ENCODE results near the gene ACYP1.

Gene ACYP1

DNA sequence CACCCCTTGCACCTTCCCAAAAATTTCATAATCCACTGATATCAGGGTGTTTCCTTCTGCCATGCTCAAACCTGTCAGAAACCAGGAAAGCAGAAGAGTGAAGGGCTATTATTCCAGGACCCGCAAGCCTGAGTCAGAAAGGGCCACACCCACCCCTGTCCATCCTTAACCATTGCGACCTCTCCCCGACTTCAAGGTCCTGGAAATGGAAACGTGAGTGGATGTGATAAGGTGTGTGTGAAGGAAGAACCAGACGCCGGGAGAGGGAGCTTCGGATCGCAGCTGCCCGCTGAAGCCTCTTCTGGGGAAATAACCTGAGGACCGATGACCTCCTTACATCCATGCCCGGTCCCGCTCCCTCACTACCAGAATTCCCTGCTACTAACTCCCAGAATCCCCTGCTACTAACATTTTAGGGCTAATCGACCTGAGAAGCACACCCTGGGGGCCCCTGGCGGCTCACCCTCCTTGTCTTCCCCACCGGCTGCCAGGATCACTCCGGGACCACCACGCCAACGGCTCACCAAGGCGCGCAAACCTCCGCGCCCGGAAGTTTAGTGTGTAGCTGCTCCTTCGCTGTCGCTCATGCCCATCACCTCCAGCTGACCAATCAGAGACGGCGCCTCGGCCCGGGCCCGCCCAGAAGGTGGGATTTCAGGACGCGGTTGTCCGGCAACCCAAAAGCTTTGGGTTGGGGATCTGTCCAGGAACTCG lies at the start of gene ACYP1:
Gene ACYP1 (minus strand): TSS at position 534 of the 714 bp plus-strand sequence. CDS start 471 bp downstream, at position 63.
- DNase-seq (ENCODE audit: low read depth in 3 of 3), result peak; percentile 79 to 83 (median 81)

DNA sequence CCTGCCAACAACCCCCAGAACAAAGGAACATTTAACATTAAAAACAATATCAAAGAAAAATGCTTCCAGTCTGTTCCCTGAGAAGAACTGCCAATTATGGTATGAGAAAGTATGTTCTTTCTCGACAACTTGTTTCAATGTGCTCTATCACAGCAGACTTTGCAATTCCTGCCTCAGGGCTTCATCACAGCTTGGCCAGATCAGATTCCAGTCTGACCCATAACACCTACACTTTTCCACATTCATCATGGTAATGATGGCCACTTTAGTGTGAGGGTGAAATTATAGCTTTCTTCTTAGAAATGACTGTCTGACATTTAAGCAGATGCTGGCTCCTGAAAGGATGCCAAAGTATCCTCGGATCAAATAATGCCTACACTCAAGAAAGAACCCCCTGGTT lies 46.1 kb upstream of the ACYP1 start:
- DNase-seq (ENCODE audit: low read depth in 3 of 3), result no peak

DNA sequence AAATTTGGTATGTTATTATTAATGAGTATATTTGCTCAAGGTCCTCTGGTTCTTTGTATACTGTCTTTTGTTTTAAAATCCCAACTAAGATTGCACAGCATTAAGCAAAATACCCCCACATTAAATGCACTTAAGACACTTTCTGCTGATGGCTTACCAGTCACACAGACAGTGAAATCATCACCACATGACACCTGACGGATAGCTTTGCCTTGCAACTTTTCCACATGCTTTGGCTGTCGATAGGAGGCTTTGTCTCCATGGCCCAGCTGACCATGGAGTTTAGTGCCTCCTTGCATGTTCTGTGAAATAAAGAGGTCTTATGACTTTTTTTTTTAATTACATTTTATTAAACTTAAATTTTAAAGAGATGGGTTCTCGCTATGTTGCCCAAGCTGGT lies 43.4 kb upstream of the ACYP1 start:
- no peak for DNase-seq (ENCODE audit: low read depth in 3 of 3)

DNA sequence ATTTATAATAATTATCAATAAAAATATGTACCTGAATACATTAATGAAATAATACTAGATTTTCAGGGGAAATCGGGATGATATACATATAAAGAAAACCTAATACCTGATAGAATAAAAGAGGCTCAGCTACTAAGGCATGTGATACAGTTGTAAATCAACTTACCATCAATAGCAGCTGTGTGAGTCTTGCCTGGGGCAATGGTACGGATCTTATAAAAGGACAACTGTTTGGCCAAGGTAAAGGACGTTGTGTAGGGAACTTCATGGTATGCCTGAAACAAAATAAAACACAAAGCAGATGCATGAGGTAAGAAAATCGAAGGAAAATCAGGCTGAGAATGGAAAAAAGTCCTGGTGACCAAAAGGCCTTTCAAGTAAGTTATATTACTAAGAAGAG lies 37.7 kb upstream of the ACYP1 start:
- DNase-seq (ENCODE audit: low read depth in 3 of 3), result no peak

DNA sequence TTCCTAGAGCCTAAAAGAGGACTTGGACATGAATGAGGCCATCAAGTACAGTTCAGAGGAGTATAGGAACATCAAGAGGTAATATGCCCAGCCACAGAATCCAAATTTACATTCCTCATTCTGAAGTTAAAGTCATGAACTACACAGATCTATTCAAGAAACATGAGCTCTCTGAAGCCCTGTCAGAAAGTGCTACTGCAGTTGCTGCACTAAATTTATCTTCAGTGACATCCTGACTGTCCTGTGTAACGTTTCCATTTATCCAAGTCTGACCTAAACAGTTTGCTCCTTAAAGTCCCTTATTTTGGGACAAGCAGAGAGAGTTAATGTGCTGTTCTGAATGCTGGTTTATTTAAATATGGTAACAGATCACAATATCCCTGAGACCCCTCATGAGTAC lies 34.9 kb upstream of the ACYP1 start:
- no peak for DNase-seq (ENCODE audit: low read depth in 3 of 3)

DNA sequence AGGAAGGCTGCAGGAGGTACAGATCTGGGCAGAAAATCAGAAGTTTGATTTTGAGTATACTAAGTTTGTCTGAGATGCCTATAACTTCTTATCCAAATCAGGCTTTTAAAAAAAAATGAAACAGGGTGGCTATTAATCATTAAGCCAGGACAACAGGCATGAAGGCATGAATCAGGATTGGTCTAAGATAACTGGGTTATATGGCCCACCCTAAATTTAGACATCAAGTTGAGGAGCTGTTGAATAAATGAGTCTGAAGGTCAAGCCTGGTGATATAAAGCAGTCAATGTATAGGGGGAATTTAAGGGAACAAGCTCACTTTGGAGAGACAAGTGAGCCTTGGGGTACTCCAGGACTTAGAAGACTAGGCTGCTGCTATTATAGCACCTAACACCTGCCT lies 34.4 kb upstream of the ACYP1 start:
- no peak for DNase-seq (ENCODE audit: low read depth in 3 of 3)

DNA sequence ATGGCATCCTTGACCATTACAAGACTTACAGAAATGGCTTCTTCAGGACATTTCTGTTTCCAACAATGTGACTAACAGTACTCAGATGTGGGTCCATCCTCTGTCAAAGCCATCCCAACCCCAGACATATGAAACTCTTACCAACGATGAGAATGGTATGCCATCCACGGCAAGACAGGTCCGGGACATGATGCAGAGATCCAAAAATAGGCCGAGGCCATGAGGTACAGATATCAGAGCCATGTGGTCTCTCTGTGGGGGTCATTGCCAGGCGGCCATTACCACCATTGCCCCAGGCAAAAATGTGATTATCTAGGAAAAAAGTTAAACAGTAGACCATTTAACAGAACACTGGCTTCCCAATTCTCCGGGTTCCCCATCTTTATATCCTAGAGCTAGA lies 33.1 kb upstream of the ACYP1 start:
- no peak for DNase-seq (ENCODE audit: low read depth in 3 of 3)

DNA sequence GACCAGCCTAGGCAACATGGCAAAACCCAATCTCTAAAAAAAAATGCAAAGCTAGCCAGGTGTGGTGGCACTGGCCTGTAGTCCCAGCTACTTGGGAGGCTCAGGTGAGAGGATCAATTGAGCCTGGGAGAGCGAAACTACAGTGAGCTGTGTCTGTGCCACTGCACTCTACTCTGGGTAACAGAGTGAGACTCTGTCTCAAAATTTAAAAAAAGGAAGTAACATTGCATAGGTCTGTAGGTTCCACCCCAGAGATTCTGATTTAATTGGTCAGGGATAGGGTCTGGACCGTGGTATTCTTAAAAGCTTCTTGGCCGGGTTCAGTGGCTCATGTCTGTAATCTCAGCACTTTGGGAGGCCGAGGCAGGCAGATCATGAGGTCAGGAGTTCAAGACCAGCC lies 31.9 kb upstream of the ACYP1 start:
- no peak for DNase-seq (ENCODE audit: low read depth in 3 of 3)

DNA sequence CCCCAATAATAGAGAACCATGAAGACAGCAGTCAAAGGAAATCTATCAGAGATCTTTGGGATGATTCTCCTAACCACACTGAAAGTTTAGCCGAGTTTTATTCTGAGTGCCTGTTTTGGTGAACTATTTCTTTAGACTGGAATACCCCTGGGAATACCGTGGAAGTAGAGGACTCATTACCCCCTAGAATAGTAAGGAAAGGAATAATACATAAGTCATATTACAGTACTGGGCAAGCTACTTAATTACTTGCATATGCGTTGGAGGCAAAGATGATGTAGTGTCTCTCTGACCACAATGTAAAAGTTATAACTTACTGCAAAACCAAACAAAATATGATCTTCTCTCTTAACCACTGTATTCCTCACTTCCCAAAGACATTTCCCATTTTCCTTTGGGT lies 31.1 kb upstream of the ACYP1 start:
- no peak for DNase-seq (ENCODE audit: low read depth in 3 of 3)

DNA sequence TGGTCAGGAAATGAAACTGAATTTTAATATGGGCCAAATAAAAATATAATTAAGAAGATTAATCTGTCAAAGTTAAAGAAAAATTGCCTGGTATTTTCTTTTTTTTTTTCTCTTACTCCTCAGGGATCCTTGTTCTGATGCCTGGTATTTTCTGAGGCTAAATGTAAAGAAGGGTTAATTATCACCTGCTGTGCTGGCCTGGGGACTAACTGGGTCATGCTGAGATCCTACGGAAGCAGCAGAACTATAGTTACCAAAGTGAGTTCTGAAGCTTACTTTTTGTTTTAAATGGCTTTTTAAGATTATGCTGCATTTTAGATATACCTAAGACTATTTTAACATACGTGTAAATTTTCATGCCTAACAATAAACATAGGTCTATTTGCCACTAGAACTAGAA lies 28.9 kb upstream of the ACYP1 start:
- DNase-seq (ENCODE audit: low read depth in 3 of 3), result no peak

DNA sequence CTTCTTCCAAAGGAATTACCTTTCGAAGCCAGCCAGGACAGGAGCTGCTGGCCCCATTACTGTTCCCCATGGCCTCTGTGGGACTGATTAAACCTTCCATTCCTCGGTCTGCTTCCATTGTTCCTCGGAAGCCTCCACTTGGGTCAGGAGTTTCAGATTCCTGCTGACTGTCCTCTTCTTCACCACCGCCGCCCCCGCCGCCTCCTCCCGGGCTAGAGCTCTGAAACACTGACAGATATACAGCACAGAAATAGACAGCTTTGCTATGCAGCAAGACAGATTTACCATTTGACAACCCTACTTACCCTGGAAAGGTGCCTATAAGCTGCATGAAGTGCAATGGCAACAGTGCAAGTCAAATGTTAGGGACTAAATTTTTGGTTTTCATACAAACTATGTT lies 27.4 kb upstream of the ACYP1 start:
- DNase-seq (ENCODE audit: low read depth in 3 of 3), result no peak

DNA sequence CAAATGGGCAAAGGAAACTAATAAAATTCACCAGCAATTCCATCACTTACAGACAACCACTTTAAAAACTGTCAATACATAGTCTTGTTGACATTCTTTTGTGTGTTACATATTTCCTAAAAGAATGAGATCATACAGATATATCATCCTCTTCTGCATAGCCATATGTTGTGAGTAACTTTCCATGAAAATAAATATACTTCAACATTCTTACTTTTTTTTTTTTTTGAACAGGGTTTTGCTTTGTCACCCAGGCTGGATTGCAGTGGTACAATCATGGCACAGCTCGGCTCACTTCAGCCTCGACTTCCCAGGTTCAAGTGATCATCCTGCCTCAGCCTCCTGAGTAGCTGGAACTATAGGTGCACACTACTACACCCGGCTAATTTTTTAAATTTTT lies 26.5 kb upstream of the ACYP1 start:
- no peak for DNase-seq (ENCODE audit: low read depth in 3 of 3)

DNA sequence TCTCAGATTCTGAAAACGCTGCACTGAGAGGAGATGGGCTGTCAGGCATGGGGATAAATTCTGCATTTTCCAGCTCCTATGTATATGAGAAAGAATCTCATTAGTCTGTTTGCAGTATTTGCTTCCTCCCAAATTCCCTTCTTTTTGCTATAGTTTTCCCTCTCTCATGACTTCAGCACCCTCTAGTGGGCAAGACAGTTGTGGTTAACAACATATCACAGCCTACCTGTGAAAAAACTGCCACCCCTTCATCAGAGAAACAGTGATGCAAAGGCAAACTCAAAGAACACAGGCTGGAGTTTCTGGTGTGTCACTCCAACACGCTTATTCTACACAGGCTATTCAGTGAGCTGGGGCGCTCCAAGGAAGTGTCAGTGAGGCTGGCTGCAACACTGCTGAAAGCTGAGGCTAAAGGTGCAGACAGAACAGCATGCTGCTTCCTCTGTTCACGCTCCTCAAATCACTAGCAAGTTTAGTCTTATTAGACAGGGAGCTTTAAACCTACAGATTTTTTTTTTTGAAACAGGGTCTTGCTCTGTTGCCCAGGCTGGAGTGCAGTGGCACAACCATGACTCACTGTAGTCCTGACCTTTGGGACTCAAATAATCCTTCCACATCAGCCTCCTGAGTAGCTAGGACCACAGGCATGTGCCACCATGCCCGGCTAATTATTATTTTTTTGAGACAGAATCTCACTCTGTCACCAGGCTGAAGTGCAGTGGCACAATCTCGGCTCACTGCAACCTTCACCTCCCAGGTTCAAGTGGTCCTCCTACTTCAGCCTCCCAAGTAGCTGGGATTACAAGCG lies 24.9 kb upstream of the ACYP1 start:
- peak in 1 of 3 experiments; percentile 10 for DNase-seq (ENCODE audit: low read depth in 3 of 3)

DNA sequence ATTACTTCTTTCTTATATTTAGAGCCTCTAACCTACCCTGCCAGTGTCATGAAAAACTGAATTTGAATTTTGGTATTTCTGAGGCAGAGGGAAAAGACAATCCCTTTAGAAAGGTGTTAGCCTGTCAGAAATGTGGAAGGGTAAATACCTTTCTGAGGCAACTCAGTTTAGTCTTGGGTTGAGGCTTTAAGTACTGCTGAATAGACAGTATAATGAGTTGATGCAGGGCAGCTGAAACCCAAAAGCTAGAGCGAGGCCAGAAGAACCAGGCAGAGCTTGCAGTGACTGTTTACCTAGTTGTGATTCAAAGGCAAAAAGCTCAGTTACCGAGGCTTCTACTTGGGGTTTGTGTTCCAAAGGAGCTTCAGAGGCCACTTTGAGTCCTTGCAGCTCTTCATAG lies 24.3 kb upstream of the ACYP1 start:
- no peak for DNase-seq (ENCODE audit: low read depth in 3 of 3)

DNA sequence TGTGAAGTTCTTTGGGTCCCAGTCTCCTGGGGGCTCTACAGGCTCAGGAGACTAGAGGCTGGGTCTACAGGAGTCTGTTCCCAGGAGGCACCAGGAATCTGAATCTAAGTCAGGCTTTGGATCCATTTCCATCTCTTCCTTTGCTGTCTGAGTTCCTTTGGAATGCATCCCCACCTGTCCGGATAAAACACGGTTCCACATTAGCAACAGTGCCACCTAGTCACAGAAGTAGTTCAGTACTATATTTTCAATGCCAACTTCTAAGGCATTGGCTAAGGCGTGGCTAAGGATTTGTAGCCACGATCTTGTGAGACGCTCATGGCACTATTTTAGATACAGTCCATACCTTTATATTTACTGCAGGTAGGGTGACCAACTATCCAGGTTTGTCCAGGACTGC lies 20.7 kb upstream of the ACYP1 start:
- DNase-seq (ENCODE audit: low read depth in 3 of 3), result no peak

DNA sequence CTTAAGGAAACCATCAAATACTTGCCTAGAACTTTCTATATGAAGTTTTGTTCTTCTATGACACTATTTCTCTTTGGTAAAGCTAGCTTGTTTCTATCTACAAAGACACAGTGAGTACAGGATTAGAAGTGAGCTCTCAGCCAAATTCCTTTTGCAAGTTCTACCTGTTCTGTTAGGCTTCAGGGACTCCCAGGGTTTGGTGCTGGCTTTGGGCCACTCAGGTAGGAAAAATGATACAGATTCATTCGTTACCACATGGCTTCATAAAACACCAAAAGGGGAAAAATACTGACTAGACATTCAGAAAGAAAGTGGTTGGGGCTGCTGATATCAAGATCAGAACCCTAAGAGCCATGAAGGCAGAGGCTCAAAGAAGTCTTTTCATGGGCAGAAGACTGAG lies 19.4 kb upstream of the ACYP1 start:
- no peak for DNase-seq (ENCODE audit: low read depth in 3 of 3)

DNA sequence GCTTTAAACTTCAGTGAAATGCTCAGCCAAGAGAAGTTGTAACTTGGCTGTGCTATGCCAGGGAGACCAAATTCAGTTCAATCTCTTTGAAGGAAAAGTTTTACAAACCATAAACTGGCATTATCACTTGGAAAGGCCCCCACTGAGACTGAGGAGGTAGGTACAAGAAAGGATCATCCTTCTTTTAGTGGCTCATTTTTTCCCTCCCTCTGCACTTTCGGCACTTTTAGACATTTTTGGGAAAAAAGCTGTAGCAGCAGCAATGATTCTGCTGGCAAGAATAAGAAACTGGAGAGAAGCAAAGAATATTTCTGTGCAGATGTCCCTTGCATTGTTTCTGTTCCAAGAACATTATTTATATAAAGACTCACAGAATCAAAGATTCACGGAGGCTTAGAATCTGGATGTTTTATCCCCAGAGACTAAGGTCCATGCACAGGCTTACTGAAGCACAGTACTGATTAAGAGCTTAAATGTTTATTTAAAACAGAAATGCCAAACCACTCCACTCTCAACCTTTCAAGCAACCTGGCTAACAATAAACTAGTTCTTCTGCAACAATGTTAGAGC lies 17.9 kb upstream of the ACYP1 start:
- no peak for DNase-seq (ENCODE audit: low read depth in 3 of 3)

DNA sequence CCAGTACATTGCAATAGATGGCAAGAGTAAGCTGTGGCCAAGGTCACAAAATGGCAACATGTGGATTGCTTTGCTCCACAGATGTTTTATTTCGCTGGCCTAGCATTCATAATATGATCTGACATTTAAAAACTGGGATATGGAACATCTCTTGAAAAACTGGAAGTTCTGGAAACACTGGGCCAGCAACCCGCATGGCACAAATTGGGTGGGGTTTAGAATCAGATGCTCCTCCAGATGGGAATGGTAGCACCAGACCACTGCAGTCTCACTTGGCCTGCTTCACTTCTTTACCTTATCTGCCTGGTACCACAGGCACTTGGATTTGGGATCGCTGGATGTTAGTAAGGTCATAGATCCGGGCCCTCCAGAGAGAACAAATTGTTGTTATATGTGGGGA lies 15.7 kb upstream of the ACYP1 start:
- no peak for DNase-seq (ENCODE audit: low read depth in 3 of 3)

DNA sequence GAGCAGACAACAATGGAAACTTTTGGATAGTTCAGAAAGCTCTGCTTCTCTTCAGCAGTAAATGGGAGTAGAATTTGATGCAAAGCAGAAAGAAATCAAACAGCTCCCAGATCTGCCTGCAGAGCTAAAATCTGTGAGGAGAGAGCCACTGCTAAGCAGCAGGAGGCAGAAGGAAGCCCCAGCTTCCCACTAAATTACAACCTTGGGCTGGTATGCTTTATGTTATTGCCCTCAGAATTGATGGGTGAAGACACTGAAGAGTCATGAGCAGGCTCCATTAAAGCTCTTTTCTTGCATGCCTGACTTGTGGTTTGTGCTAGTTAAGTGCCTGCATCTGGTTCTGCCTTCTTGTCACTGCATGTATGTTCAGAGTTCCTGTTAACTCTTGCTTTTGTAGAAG lies 14.0 kb upstream of the ACYP1 start:
- no peak for DNase-seq (ENCODE audit: low read depth in 3 of 3)

DNA sequence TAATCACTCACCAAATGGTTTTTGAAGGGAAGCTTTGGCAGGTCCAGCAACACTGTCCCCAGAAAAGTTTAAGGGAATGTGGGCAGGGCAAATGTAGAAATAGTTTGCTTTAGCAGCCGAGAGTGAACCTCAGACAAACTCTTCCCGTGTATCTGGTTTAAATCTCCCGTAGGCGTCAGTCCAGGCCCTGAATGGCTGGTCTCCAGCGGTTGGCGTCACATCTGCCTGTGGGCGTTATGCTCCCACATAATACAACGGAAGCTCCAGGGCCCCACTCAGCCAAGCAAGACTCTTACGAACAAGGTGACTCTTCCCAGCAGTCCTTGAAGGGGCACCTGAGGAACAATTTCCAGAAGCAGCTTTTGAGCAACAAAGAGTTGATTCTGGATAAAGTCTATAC lies 6.6 kb upstream of the ACYP1 start:
- no peak for DNase-seq (ENCODE audit: low read depth in 3 of 3)

DNA sequence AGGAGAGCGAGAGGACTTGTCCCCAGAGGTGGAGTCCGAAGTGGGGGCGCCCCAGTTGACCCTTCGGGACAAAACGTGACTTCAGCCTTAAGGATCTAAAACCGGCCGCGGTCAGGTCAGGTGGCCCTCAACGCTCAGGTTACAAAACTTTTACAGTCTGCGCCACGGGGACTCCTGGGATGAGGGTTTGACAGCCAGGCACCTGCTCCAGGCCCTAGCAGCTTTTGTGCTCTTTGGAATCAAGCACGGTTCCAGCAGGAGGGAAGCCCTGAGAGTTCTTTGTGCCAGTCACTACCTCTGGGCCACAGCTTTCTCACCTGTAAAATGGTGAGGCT lies 6.0 kb upstream of the ACYP1 start:
- no peak for DNase-seq (ENCODE audit: low read depth in 3 of 3)

DNA sequence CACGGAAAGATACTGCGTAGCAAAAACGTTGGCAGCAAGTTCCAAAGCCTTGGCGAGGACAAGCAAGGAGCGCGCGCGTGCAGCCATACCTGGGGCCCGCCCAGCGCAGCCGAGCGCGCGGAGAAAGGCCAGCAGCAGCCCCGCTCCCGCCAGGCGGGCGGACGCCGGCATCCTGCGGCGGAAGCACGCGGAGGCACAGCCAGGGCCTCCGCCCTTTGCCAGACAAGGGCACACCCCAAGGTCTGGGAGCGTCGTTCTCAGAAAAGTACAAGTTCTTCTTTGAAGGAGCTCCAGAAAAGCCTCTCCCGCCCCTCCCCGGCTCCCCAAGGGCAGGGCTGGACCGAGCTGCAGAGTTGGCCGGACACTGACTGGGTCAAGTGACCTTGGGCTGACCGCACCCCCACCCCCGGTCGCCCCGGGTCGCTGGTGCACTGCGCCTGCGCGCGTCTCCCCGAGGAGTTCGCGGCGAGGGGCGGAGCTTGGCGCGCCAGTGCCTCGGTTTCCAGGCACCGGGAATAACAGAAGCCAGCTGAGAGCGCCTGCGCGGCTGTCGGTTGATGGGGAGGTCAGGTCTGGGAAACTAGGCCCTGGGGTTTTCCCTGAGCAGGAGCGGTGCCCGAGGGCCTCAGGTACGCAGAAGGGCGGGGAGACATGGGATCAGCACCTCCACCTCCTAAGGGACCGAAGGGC lies 5.4 kb upstream of the ACYP1 start, which contains the start of gene ZC2HC1C:
Gene ZC2HC1C (plus strand): TSS at position 521 of the 690 bp plus-strand sequence. CDS start 933 bp downstream, outside the sequence.
- DNase-seq (ENCODE audit: low read depth in 3 of 3), result peak; percentile 26 to 46 (median 31)

Data from stimulated activated CD4-positive, alpha-beta T cell treated with anti-CD3 and anti-CD28 coated beads, TNF-alpha, amount 100 ng/mL, for 4 hours (primary cell).